SK-N-SH (cell line): ENCODE measurements around the gene HEXD. TPM values are rescaled to one million over a fixed set of nuclear protein-coding genes. Genes with fewer than 3 reads are reported as not detected.
A peak's percentile ranks its signal among the peaks of the same experiment; 100 is the strongest.

ENCODE experiments used
- CTCF ChIA-PET: fragments of 300-600, 350-600 bp; formaldehyde crosslinking; extraction: SDS; loops from one replicate; lab custom pipeline; 2021; lab: Yijun Ruan, JAX
- POLR2A ChIA-PET: fragments of 350-600 bp; sonication (Branson Sonifier 250); formaldehyde crosslinking; extraction: SDS; loops from one replicate; lab custom pipeline; 2020; ENCODE audit warnings: antibody characterized with exemption, inconsistent platforms; lab: Yijun Ruan, JAX
- DNase-seq: peaks from one replicate; pipeline ENCODE4 v3.0.0; 2012
- H2AFZ ChIP-seq: fragments of 200-600 bp; sonication (generic); 2 replicates; pipeline ENCODE4 v1.8.1; 2016; ENCODE audit warnings: antibody characterized with exemption, mild to moderate bottlenecking, low read depth
- H3F3A ChIP-seq: fragments of 200-600 bp; sonication (generic); replicated peaks from 2 replicates; pipeline ENCODE3; 2016; ENCODE audit warnings: antibody characterized with exemption, mild to moderate bottlenecking; ENCODE audit not compliant: insufficient read depth
- H3K27ac ChIP-seq, 2 experiments: fragments of 200-500 bp in 1 of 2; fragments of 200-600 bp in 1 of 2; sonication (Bioruptor generic) in 1 of 2; sonication (generic), shearing (Covaris generic) in 1 of 2; 2 replicates each; pipeline versions ENCODE4 v1.5.1 to v1.6.1; 2014 to 2016; ENCODE audit warnings: low read depth in 2 of 2, inconsistent platforms in 1 of 2, low read length in 1 of 2, mild to moderate bottlenecking in 1 of 2, mixed read lengths in 1 of 2
- H3K27me3 ChIP-seq: fragments of 200-600 bp; sonication (generic), shearing (Covaris generic); 2 replicates; pipeline ENCODE4 v1.6.1; 2016; ENCODE audit warnings: mixed run types; ENCODE audit not compliant: insufficient read depth
- H3K36me3 ChIP-seq, 2 experiments: fragments of 200-500 bp in 1 of 2; fragments of 200-600 bp in 1 of 2; sonication (Bioruptor generic) in 1 of 2; sonication (generic) in 1 of 2; replicated peaks in 1 of 2; 2 replicates each; pipeline versions ENCODE3 to v1.5.1; 2014 to 2016; ENCODE audit warnings: low read length in 1 of 2, mild to moderate bottlenecking in 1 of 2; ENCODE audit not compliant: insufficient read depth in 2 of 2, control insufficient read depth in 1 of 2
- H3K4me1 ChIP-seq, 2 experiments: fragments of 200-500 bp in 1 of 2; fragments of 200-600 bp in 1 of 2; sonication (Bioruptor generic) in 1 of 2; sonication (generic), shearing (Covaris generic) in 1 of 2; 2 replicates each; pipeline versions ENCODE4 v1.5.1 to v1.6.1; 2014 to 2016; ENCODE audit warnings: low read depth in 1 of 2, low read length in 1 of 2, mixed run types in 1 of 2; ENCODE audit not compliant: insufficient read depth in 2 of 2, control insufficient read depth in 1 of 2
- H3K4me2 ChIP-seq: fragments of 200-600 bp; sonication (generic), shearing (Covaris generic); 2 replicates; pipeline ENCODE4 v1.6.1; 2017; ENCODE audit warnings: mixed run types
- H3K4me3 ChIP-seq, 2 experiments: fragments of 200-500 bp in 1 of 2; fragments of 200-600 bp in 1 of 2; sonication (Bioruptor generic) in 1 of 2; sonication (generic), shearing (Covaris generic) in 1 of 2; 2 replicates each; pipeline versions ENCODE4 v1.5.1 to v1.8.1; 2014 to 2016; ENCODE audit warnings: low read depth in 2 of 2, inconsistent platforms in 1 of 2, low read length in 1 of 2, mild to moderate bottlenecking in 1 of 2, mixed read lengths in 1 of 2, moderate library complexity in 1 of 2
- H3K79me2 ChIP-seq: fragments of 200-600 bp; sonication (generic); 2 replicates; pipeline ENCODE4 v1.8.1; 2017; ENCODE audit warnings: mild to moderate bottlenecking; ENCODE audit not compliant: insufficient read depth
- H3K9ac ChIP-seq: fragments of 200-600 bp; sonication (generic); 2 replicates; pipeline ENCODE4 v1.6.1; 2017; ENCODE audit warnings: mixed run types
- H3K9me2 ChIP-seq: fragments of 200-600 bp; sonication (generic); 2 replicates; pipeline ENCODE4 v1.6.1; 2017; ENCODE audit warnings: mixed run types
- H3K9me3 ChIP-seq: fragments of 200-600 bp; sonication (generic); 2 replicates; pipeline ENCODE4 v1.6.1; 2017; ENCODE audit warnings: mixed run types, mild to moderate bottlenecking, moderate library complexity
- H4K20me1 ChIP-seq: fragments of 200-600 bp; sonication (generic); 2 replicates; pipeline ENCODE4 v1.6.1; 2017; ENCODE audit warnings: mild to moderate bottlenecking, mixed run types; ENCODE audit not compliant: insufficient read depth
- CHD2 ChIP-seq: fragments of 150-350 bp; IDR thresholded peaks from 2 replicates; pipeline ENCODE4 v1.6.1; 2018; ENCODE audit warnings: low read length; ENCODE audit not compliant: partially characterized antibody
- CTCF ChIP-seq: fragments of 200-600 bp; sonication (generic); IDR thresholded peaks from 2 replicates; pipeline ENCODE4 v1.6.1; 2017; ENCODE audit warnings: antibody characterized with exemption, mild to moderate bottlenecking, moderate library complexity
- ELF1 ChIP-seq: IDR thresholded peaks from 2 replicates; pipeline ENCODE4 v1.4.0; 2012
- EZH2phosphoT487 ChIP-seq: fragments of 200-600 bp; sonication (generic); IDR thresholded peaks from 2 replicates; pipeline ENCODE4 v1.6.1; 2017; ENCODE audit warnings: low read depth, mixed run types, mild to moderate bottlenecking, antibody characterized with exemption, moderate library complexity, borderline replicate concordance
- FOSL2 ChIP-seq: IDR thresholded peaks from 2 replicates; pipeline ENCODE4 v1.4.0; 2012; ENCODE audit warnings: low read depth, mild to moderate bottlenecking, moderate library complexity, borderline replicate concordance
- FOXM1 ChIP-seq: IDR thresholded peaks from 2 replicates; pipeline ENCODE4 v1.4.0; 2012; ENCODE audit warnings: low read depth, mild to moderate bottlenecking
- GATA2 ChIP-seq: sonication (generic); formaldehyde crosslinking; IDR thresholded peaks from 2 replicates; pipeline ENCODE4 v1.5.0; 2020; ENCODE audit warnings: mild to moderate bottlenecking, missing genetic modification reagents
- IRF3 ChIP-seq: fragments of 150-350 bp; IDR thresholded peaks from 2 replicates; pipeline ENCODE4 v1.6.1; 2016; ENCODE audit warnings: mild to moderate bottlenecking, low read depth, low read length
- JUND ChIP-seq: IDR thresholded peaks from 2 replicates; pipeline ENCODE4 v1.4.0; 2012
- MXI1 ChIP-seq: IDR thresholded peaks from 2 replicates; pipeline ENCODE4 v1.6.1; 2012; ENCODE audit warnings: mild to moderate bottlenecking, low read depth, low read length, improper control_type of control experiment
- NFIC ChIP-seq: IDR thresholded peaks from 2 replicates; pipeline ENCODE4 v1.4.0; 2012; ENCODE audit warnings: borderline replicate concordance
- PBX3 ChIP-seq: IDR thresholded peaks from 2 replicates; pipeline ENCODE4; 2012
- POLR2AphosphoS5 ChIP-seq: IDR thresholded peaks from 2 replicates; pipeline ENCODE4 v1.6.1; 2012; ENCODE audit warnings: low read depth, low read length
- RAD21 ChIP-seq: IDR thresholded peaks from 2 replicates; pipeline ENCODE4 v1.6.1; 2012; ENCODE audit warnings: mild to moderate bottlenecking, low read length
- RCOR1 ChIP-seq: fragments of 150-350 bp; IDR thresholded peaks from 2 replicates; pipeline ENCODE4 v1.6.1; 2017; ENCODE audit warnings: antibody characterized with exemption, low read length
- RFX5 ChIP-seq: IDR thresholded peaks from 2 replicates; pipeline ENCODE4 v1.6.1; 2012; ENCODE audit warnings: mild to moderate bottlenecking, improper control_type of control experiment, low read length
- SIN3A ChIP-seq: IDR thresholded peaks from 2 replicates; pipeline ENCODE4 v1.6.1; 2012; ENCODE audit warnings: low read depth, mild to moderate bottlenecking, low read length, moderate library complexity, borderline replicate concordance
- SMC3 ChIP-seq: IDR thresholded peaks from 2 replicates; pipeline ENCODE4 v1.6.1; 2012; ENCODE audit warnings: low read depth, low read length, improper control_type of control experiment
- TAF1 ChIP-seq: IDR thresholded peaks from 2 replicates; pipeline ENCODE4 v1.6.1; 2012; ENCODE audit warnings: low read depth, mild to moderate bottlenecking, low read length, moderate library complexity, borderline replicate concordance
- TEAD4 ChIP-seq: IDR thresholded peaks from 2 replicates; pipeline ENCODE4 v1.4.0; 2012; ENCODE audit warnings: mild to moderate bottlenecking, borderline replicate concordance; ENCODE audit not compliant: insufficient read depth
- USF1 ChIP-seq: IDR thresholded peaks from 2 replicates; pipeline ENCODE4 v1.4.0; 2012; ENCODE audit warnings: low read depth, borderline replicate concordance
- YY1 ChIP-seq: IDR thresholded peaks from 2 replicates; pipeline ENCODE4 v1.4.0; 2012; ENCODE audit warnings: low read depth, mild to moderate bottlenecking
- WGBS: methylation state at CpG from one replicate; pipeline ENCODE4 v1.1.6; 2017; ENCODE audit warnings: low lambda C conversion rate; 5-methylcytosine and 5-hydroxymethylcytosine counted together
- polyA plus RNA-seq, 3 experiments: library from polyadenylated mRNA; depleted of rRNA; stranded (reverse); fragments of >200 nt; gene quantifications; 2 replicates each; pipeline ENCODE4 v1.2.3, GENCODE V29; 2012

HEXD gene
- polyA plus RNA-seq, 1 of the 3 experiments (the other 2 are of a cell fraction), result 38.8 TPM

GRCh38 chr17:82439829-82440365 is 21.8 kb downstream of the HEXD start:
- peaks cover 12% of the 10 kb centered on the region for H3F3A ChIP-seq
- no peak overlapping the region for H3K4me3 ChIP-seq
- ChIA-PET CTCF (interaction anchor here (0.8 to 1.6 kb wide), 2 partner anchors 12 to 25 kb away, joined by 3 read pairs; no protein-coding TSS in a partner anchor), POLR2A (no interaction called here)
- H3K4me1 ChIP-seq, result peaks cover 0 to 3% of the 10 kb centered on the region in 2 experiments; a peak in 1 of 4 replicates
- peaks cover 13% of the 10 kb centered on the region; the same call in 1 of the 2 replicates for H4K20me1 ChIP-seq
- H3K36me3 ChIP-seq, result peaks cover 7 to 44% of the 10 kb centered on the region in 2 experiments
- no peak overlapping the region for H2AFZ ChIP-seq
- 98% methylated on average over 25 of the region's 34 CpGs for WGBS
- H3K4me2 ChIP-seq, result no peak overlapping the region
- H3K27ac ChIP-seq, result no peak overlapping the region
- H3K27me3 ChIP-seq, result no peaks in the 10 kb centered on the region
- DNase-seq, result peak; percentile 55
- peaks cover 5% of the 10 kb centered on the region; the same call in 1 of the 2 replicates for H3K79me2 ChIP-seq
- H3K9me3 ChIP-seq, result no peaks in the 10 kb centered on the region
- TF ChIP-seq IRF3 (no peak), PBX3 (no peak), FOSL2 (no peak), POLR2AphosphoS5 (no peak), EZH2phosphoT487 (no peak), RFX5 (no peak), SMC3 (no peak), ELF1 (no peak), FOXM1 (no peak), NFIC (no peak), GATA2 (CRISPR knock-in tag) (no peak), RAD21 (no peak), USF1 (no peak), JUND (no peak), SIN3A (no peak)
- no peaks in the 10 kb centered on the region for H3K9me2 ChIP-seq
- H3K9ac ChIP-seq, result no peak overlapping the region

- ChIA-PET CTCF (interaction anchor here (1.6 kb wide), 1 partner anchor 12 kb away, joined by 3 read pairs; no protein-coding TSS in a partner anchor), POLR2A (no interaction called here)
- no peak overlapping the region for H3K4me3 ChIP-seq
- H3K79me2 ChIP-seq, result peaks cover 8% of the 10 kb centered on the region; the same call in 1 of the 2 replicates
- no peaks in the 10 kb centered on the region for H3K27me3 ChIP-seq
- H3K9me2 ChIP-seq, result no peaks in the 10 kb centered on the region
- peaks cover 0 to 10% of the 10 kb centered on the region in 2 experiments; a peak in 1 of 4 replicates for H3K4me1 ChIP-seq
- DNase-seq, result no peak
- H3K9ac ChIP-seq, result no peak overlapping the region
- H3F3A ChIP-seq, result peaks cover 12% of the 10 kb centered on the region
- no peak overlapping the region for H2AFZ ChIP-seq
- H3K27ac ChIP-seq, result no peak overlapping the region
- no peaks in the 10 kb centered on the region for H3K9me3 ChIP-seq
- H3K4me2 ChIP-seq, result no peak overlapping the region
- H4K20me1 ChIP-seq, result peaks cover 13% of the 10 kb centered on the region; the same call in 1 of the 2 replicates
- WGBS, result 83% methylated on average over 14 of the region's 22 CpGs
- peaks cover 7 to 50% of the 10 kb centered on the region in 2 experiments for H3K36me3 ChIP-seq
- TF ChIP-seq RCOR1 (no peak), IRF3 (no peak), FOXM1 (no peak), JUND (no peak), CHD2 (no peak), MXI1 (no peak), YY1 (no peak), TEAD4 (no peak), SMC3 (no peak), TAF1 (no peak), CTCF (no peak), SIN3A (no peak)
Measured at GRCh38 chr17:82440469-82440981, 22.4 kb downstream of the HEXD start.
